K562 (cell line): Measurements from ENCODE around the gene SFMBT2. TPM values are rescaled to one million over a fixed set of nuclear protein-coding genes. Genes with fewer than 3 reads are reported as not detected.

ENCODE experiments used
- ATAC-seq: fragments of 200-7000 bp; cut with Tn5 transposase; 3 replicates; pipeline ENCODE4 v1.9.1; 2020; ENCODE audit warnings: moderate library complexity
- BruUV-seq: library from RNA; stranded (reverse); fragments of 400-500 nt; replicated peaks from 2 replicates; lab custom pipeline; 2021; lab: Mats Ljungman, UMichigan
- CTCF ChIA-PET: fragments of 300-600 bp; formaldehyde crosslinking; extraction: SDS; loops from one replicate; lab custom pipeline; 2021; ENCODE audit warnings: low intra/inter-chr PET ratio; lab: Yijun Ruan, JAX
- POLR2A ChIA-PET: fragments of 300-600, 350-650 bp; sonication (Branson Sonifier 250); formaldehyde crosslinking; extraction: SDS; loops from one replicate; lab custom pipeline; 2021; ENCODE audit warnings: antibody characterized with exemption, inconsistent platforms; lab: Yijun Ruan, JAX
- DNase-seq, 4 experiments: peaks; one replicate each; pipeline versions ENCODE4 v3.0.0 to v3.0.0-alpha.2; 2011 to 2018; ENCODE audit warnings: low spot score in 3 of 4, mixed read lengths in 3 of 4; ENCODE audit errors: extremely low read depth in 1 of 4
- FAIRE-seq: peaks from 2 replicates; lab custom pipeline; 2011; peaks lifted over from hg19 to GRCh38; lab: Jason Lieb, UNC
- H2AFZ ChIP-seq: 2 replicates; pipeline ENCODE4 v1.6.0; 2011; ENCODE audit warnings: low read depth, low read length, control low read depth, inconsistent platforms
- H3K27ac ChIP-seq: fragments of 200-600 bp; 3 replicates; pipeline ENCODE4 v1.8.0; 2011; ENCODE audit warnings: low read depth, mild to moderate bottlenecking, control low read depth, inconsistent platforms, low read length, moderate library complexity, mixed read lengths; ENCODE audit errors: extremely low read depth
- H3K27me3 ChIP-seq, 2 experiments: fragments of 300-600 bp in 1 of 2; 2 replicates in 1 of 2; 3 replicates in 1 of 2; pipeline versions ENCODE4 v1.6.0 to v1.8.0; 2011; ENCODE audit warnings: inconsistent platforms in 2 of 2, low read length in 2 of 2, mild to moderate bottlenecking in 1 of 2, mixed read lengths in 1 of 2, moderate library complexity in 1 of 2; ENCODE audit not compliant: control insufficient read depth in 2 of 2, insufficient read depth in 2 of 2
- H3K36me3 ChIP-seq: fragments of 300-600 bp; 3 replicates; pipeline ENCODE4 v1.8.0; 2011; ENCODE audit warnings: mild to moderate bottlenecking, low read length, inconsistent platforms; ENCODE audit not compliant: control insufficient read depth, insufficient read depth
- H3K4me1 ChIP-seq, 2 experiments: fragments of 200-600 bp in 1 of 2; replicated peaks in 1 of 2; 2 replicates in 1 of 2; 3 replicates in 1 of 2; pipeline versions ENCODE4 v1.5.1 to v1.8.0; 2011; ENCODE audit warnings: inconsistent platforms in 2 of 2, low read length in 2 of 2, mild to moderate bottlenecking in 1 of 2, mixed read lengths in 1 of 2, moderate library complexity in 1 of 2; ENCODE audit not compliant: control insufficient read depth in 2 of 2, insufficient read depth in 2 of 2
- H3K4me2 ChIP-seq: 2 replicates; pipeline ENCODE4 v1.6.1; 2011; ENCODE audit warnings: low read length, control low read depth, inconsistent platforms, mixed read lengths; ENCODE audit not compliant: insufficient read depth
- H3K4me3 ChIP-seq: fragments of 200-600 bp; sonication (generic), shearing (Covaris generic); 2 replicates; pipeline ENCODE4 v1.5.1; 2016; ENCODE audit warnings: control low read depth, inconsistent platforms
- H3K79me2 ChIP-seq: fragments of 200-600 bp; 3 replicates; pipeline ENCODE4 v1.8.0; 2011; ENCODE audit warnings: low read length, inconsistent platforms; ENCODE audit not compliant: control insufficient read depth, insufficient read depth
- H3K9ac ChIP-seq, 2 experiments: 2 replicates each; pipeline versions ENCODE4 v1.6.0 to v1.6.1; 2011; ENCODE audit warnings: low read depth in 2 of 2, low read length in 2 of 2, control low read depth in 1 of 2, inconsistent platforms in 1 of 2, mild to moderate bottlenecking in 1 of 2, mixed read lengths in 1 of 2; ENCODE audit not compliant: insufficient read depth in 1 of 2
- H3K9me1 ChIP-seq: one replicate; pipeline ENCODE4 v1.6.0; 2011; ENCODE audit warnings: inconsistent platforms, mild to moderate bottlenecking, low read length, moderate library complexity; ENCODE audit not compliant: control insufficient read depth, insufficient read depth
- H3K9me3 ChIP-seq: replicated peaks from 2 replicates; pipeline ENCODE4 v1.5.1; 2011; ENCODE audit warnings: low read depth, low read length, inconsistent platforms; ENCODE audit not compliant: control insufficient read depth, insufficient read depth
- H4K20me1 ChIP-seq: replicated peaks from 2 replicates; pipeline ENCODE4 v1.6.1; 2011; ENCODE audit warnings: low read length, inconsistent platforms, mixed read lengths; ENCODE audit not compliant: control insufficient read depth, insufficient read depth
- RAD21 ChIP-seq, 2 experiments: fragments of 250-450 bp in 1 of 2; fragments of 450-650 bp in 1 of 2; sonication (Bioruptor Pico) in 1 of 2; formaldehyde crosslinking in 1 of 2; IDR thresholded peaks in 1 of 2; conservative IDR thresholded peaks in 1 of 2; 2 replicates each; pipeline versions ENCODE4 v1.4.0 to v1.8.0; 2020 to 2022; ENCODE audit warnings: mild to moderate bottlenecking in 2 of 2, moderate library complexity in 1 of 2
- REST ChIP-seq, 2 experiments: fragments of 450-650 bp; formaldehyde crosslinking in 1 of 2; IDR thresholded peaks; 2 replicates each; pipeline versions ENCODE4 v1.4.0 to v1.6.1; 2014 to 2020; ENCODE audit warnings: mild to moderate bottlenecking in 2 of 2, borderline replicate concordance in 1 of 2, low read depth in 1 of 2
- ZNF449 ChIP-seq: fragments of 250-450 bp; sonication (Bioruptor Pico); IDR thresholded peaks from 2 replicates; pipeline ENCODE4 v1.8.0; 2022; ENCODE audit warnings: moderate library complexity, mild to moderate bottlenecking, inconsistent platforms
- WGBS: fragments of 100-300 bp; shearing (Covaris generic); methylation state at CpG from one replicate; pipeline ENCODE4 v1.1.6; 2016; ENCODE audit warnings: low coverage, mixed read lengths; ENCODE audit not compliant: insufficient coverage; ENCODE audit errors: missing lambda C conversion rate; 5-methylcytosine and 5-hydroxymethylcytosine counted together
- in situ Hi-C: fragments of 300-500 bp; cut with MboI; formaldehyde crosslinking; loops from 4 replicates; pipeline ENCODE4 v1.15.0; 2018; ENCODE audit warnings: inconsistent platforms, mixed read lengths
- intact Hi-C: fragments of 100-400 bp; cut with micrococcal nuclease; formaldehyde crosslinking; loops from 2 replicates; pipeline ENCODE4 v1.14.2; 2022
- polyA plus RNA-seq, 8 experiments: library from polyadenylated mRNA; depleted of rRNA in 4 of 8; stranded (reverse) in 5 of 8; unstranded in 3 of 8; fragments of >200 nt; fragmentation: Nextera tagmentation in 2 of 8; fragmentation: Illumina TruSeq in 1 of 8; extraction: Ambion mirVana in 2 of 8; extraction: Trizol in 1 of 8; gene quantifications; 2 replicates each; pipeline versions ENCODE4 v1.2.1 to v1.2.3, GENCODE V29; 2011 to 2014; ENCODE audit warnings: inconsistent platforms in 1 of 8, missing spikeins in 1 of 8
- total RNA-seq, 7 experiments: library from RNA; depleted of rRNA in 6 of 7; stranded (reverse); fragments of >200 nt in 6 of 7; fragmentation: Illumina TruSeq in 2 of 7; extraction: Trizol in 2 of 7; gene quantifications; 2 replicates each; pipeline versions ENCODE4 v1.2.1 to v1.2.3, GENCODE V29; 2011 to 2021; ENCODE audit warnings: low replicate concordance in 1 of 7

SFMBT2 gene
- total and polyA plus RNA-seq, 9 of the 15 experiments (the other 6 are each of a cell fraction or from before 2014, with no cell fraction given): 1.2 to 13.6 (median 7.6) TPM

- no TSS peak for BruUV-seq
Measured at GRCh38 chr10:7218968-7219367, 191.9 kb downstream of the SFMBT2 start.

More at GRCh38 chr10:7218968-7219367, 191.9 kb downstream of the SFMBT2 start:
- 0 out of 3 replicates have a peak, but pooled peaks have one; percentile 31 for ATAC-seq
- H3K4me3 ChIP-seq: no peak overlapping the region
- ChIA-PET CTCF (no interaction called here), POLR2A (interaction anchor here (1.3 kb wide), 1 partner anchor 14 kb away, joined by 3 read pairs; no protein-coding TSS in a partner anchor)
- H3K4me2 ChIP-seq: no peak overlapping the region
- H4K20me1 ChIP-seq: no peaks in the 10 kb centered on the region
- no peak overlapping the region for H3K27ac ChIP-seq
- intact Hi-C loops: no loop called here
- TF ChIP-seq ZNF449 (no peak), RAD21 (CRISPR knock-in tag; conservative IDR thresholded peaks at IDR 0.05 in 1 of 2, IDR thresholded peaks at IDR 0.05 in 1 of 2) (0 out of 4 replicates have a peak, but pooled peaks of 1 of the 2 experiments have one; percentile 1), REST (IDR thresholded peaks at IDR 0.05; ENCODE audit: borderline replicate concordance) (0 out of 2 replicates have a peak, but pooled peaks have one; percentile 4), REST (CRISPR knock-in tag; IDR thresholded peaks at IDR 0.05; ENCODE audit: low read depth) (no peak)
- TF ChIP-seq, all 486 proteins: peak for 2
- peaks cover 3% of the 10 kb centered on the region; the same call in 1 of the 2 replicates for H3K9me3 ChIP-seq
- 57% methylated on average over 3 of the region's 3 CpGs for WGBS
- no peaks in the 10 kb centered on the region for H3K79me2 ChIP-seq
- DNase-seq: no peak
- no peak overlapping the region for H3K9ac ChIP-seq
- no peaks in the 10 kb centered on the region for H3K27me3 ChIP-seq
- peaks cover 15% of the 10 kb centered on the region; the same call in 2 of the 3 replicates for H3K36me3 ChIP-seq
- peak; percentile 42 for FAIRE-seq
- in situ Hi-C loops: no loop called here
- H3K9me1 ChIP-seq: no peaks in the 10 kb centered on the region
- no peaks in the 10 kb centered on the region for H3K4me1 ChIP-seq
- no peak overlapping the region for H2AFZ ChIP-seq
